ENCODE results near the gene DDAH1.

DNA sequence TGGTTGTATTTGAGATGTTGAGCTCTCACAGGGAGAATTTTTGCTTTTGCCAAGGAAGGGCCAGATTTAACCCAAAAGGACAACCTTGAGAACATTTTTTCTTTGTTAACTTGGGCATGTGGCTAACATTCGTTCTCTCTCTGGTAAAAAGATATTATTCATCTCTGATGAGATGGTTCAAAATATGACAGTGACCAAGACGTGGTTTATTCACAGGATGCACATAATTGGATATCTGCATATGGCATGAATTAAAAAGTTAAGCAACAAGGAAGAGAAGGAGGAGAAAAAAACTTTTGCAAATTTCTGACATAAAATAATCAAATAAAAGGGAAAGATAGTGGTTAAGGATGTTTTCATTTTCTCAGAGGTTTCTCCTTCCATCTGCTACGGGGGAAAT, 145.5 kb downstream of the DDAH1 start:
- no peak for TF ChIP-seq GATA1 (IDR thresholded peaks at IDR 0.05; ENCODE audit: low read depth, low read length)
- no peak for TF ChIP-seq POLR2A (IDR thresholded peaks at IDR 0.05; ENCODE audit: low read length)
